NCI-H146 treated with DMSO at 0.1 percent for 48 hours (cell line): ENCODE results near the gene GPATCH2.
"Not testable (repeated sequence)": the region's sequence is repeated elsewhere in the genome, so short reads cannot be mapped to it uniquely, and the experiment has no call there.

Experiments
- DNase-seq: peaks from one replicate; lab custom pipeline; 2025; ENCODE audit not compliant: unreplicated experiment; lab: John Stamatoyannopoulos, UW

GPATCH2 gene

DNA sequence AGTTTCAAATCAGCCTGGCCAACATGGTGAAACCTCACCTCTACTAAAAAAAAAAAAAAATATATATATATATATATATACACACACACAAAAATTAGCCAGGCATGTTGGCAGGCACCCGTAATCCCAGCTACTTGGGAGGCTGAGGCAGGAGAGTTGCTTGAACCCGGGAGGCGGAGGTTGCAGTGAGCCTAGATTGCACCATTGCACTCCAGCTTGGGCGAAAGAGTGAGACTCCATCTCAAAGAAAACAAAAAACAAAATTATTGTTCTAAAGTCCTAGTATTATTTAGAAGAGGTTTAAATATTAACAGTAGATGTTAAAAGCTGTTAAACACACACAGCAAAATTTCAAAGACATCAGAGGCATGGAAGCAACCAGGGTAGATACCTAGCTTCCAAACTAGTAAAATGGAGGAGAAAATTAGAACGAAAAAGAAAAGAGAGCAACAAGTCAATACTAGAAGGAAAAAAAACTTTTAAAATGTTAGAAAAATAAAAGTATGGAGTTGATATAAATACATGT is 46.5 kb downstream of the GPATCH2 start:
- DNase-seq: not testable (repeated sequence)

GRCh38 chr1:217577336-217577735 is 53.6 kb downstream of the GPATCH2 start:
- DNase-seq: no peak

- no peak for DNase-seq
Observed at GRCh38 chr1:217574265-217574949, 56.5 kb downstream of the GPATCH2 start.

DNA sequence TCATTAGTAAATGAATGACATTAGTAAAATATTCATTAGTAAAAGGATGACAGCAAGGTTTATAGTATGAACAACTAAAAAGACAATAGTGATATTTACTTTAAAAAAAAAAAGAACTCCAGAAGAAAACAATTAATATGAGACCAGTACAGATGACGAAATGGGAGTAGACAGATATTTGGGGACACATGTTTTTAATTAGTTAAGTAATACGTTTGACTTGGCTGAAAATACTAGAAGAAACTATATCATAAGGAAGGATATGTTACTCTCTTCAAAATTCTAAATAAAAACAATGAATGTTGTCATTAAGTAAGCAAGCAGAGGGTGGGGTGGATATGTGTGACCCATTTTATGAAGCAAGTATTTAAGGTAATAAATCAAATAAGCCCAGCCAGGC is 61.9 kb downstream of the GPATCH2 start:
- no peak for DNase-seq

DNA sequence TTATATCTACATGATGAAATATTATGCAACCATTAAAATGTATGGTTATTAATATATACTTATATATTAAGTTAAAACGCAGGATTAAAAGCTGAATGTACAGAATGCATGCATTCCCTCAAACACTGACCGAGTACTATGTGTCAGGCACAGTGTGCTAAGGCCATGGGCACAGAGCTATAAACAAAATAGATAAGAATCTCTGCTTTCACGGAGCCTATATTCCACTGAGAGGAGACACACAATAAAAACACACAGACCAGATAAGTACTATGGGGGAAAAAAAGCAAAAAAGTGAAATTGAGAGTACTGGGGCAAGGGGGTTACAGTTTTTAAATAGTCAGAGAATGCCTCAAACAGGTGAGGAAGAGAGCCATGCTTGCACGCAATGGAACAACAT is 62.7 kb downstream of the GPATCH2 start:
- no peak for DNase-seq

DNA sequence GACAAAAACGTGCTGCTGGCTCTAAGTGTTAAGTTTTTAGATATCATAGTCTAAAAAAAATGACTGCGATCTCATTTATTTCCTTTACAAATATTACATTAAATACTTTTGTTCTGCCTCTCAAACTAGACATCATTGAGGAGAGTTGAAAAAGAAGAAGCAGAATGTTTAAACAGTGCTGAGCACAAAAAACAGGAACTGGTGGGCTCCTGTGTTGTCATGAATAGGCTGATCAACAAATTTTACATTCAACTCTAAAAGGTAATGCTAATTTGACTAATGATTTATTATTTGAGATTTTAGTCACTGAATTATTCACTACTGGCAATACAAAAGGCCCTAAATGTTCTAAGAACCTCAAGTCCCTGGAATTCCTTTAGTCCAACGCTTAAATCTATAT is 66.1 kb downstream of the GPATCH2 start:
- DNase-seq: no peak

- no peak for DNase-seq
Observed at GRCh38 chr1:217564207-217564606, 66.7 kb downstream of the GPATCH2 start.

GRCh38 chr1:217563179-217563578 is 67.7 kb downstream of the GPATCH2 start:
- DNase-seq: no peak

DNA sequence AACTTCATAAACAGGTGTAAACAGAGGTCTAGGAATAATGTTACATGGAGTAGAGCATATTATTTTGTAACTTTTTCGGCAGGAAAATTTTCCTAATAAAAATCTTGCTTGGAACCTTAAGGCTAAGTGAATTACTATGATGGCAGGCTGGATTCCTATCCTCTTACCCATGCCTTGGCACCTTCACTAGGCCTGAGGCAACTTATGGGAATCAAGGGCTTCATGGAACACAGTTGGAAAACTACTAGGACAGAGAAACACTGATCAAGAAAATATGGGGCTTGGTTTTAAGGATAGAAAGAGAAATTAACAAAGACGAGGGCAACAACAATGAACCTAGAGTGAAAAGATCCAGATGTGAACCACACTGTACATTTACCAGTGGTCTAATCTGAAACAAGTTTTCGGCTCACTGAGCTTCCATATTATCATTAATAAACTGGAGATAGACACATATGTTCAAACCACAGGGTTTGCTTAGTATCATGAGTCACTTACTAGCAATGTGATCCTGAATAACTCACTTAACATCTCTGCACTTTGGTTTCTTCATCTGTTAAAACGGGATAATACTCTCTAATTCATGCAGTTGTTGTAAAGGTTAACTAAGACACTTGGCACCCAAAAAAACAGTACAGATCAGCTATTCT is 68.5 kb downstream of the GPATCH2 start:
- DNase-seq: no peak

- DNase-seq: no peak
Observed at GRCh38 chr1:217561446-217561845, 69.4 kb downstream of the GPATCH2 start.

- no peak for DNase-seq
Observed at GRCh38 chr1:217554849-217555248, 76.0 kb downstream of the GPATCH2 start.

GRCh38 chr1:217553949-217554509 is 76.9 kb downstream of the GPATCH2 start:
- DNase-seq: no peak

DNA sequence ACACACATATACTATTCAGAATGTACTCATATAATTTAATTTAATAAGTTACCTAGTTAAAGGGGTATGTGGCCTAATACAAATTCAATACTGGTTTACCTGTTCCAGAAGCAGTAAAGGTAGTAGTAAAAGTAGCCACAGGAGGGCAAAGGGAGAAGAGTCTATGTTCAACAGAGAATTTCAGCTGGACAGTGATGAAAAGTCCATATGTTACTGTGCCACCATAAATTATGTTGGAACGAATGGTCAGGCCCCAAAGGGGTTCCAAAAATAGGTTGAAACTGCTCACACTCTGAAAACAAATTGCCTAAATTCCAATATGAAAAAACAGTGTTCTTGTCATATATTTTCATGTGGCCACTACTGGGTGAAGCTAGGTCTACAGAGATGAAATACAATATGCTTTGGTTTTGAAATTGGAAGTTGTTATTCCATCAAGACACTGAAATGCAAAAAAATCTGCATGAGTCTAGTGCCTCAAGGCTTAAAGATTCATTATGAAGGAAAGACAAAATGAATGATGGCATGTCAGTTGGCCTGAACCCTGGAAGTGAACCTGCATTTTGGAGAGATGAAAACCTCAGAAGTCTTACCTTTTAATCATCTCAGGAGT is 78.4 kb downstream of the GPATCH2 start:
- no peak for DNase-seq

DNA sequence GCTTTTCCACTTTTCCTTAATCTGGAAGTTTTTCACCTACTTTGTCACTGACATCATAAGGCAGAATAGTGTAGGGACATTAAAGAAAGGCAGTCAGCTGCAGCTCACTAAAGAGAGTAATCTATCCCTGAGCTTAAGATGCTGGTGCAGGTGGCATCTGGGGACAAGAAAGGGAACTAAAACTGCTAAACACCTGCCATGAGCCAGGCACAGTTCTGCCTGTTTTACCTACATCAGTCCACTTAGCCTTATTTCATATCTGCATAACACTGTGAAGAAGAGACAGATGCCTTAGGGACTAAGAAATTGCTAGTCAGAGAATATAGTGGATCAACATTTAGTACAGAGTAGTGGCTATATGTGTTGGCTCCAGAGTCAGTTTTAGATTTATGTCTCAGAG is 88.1 kb downstream of the GPATCH2 start:
- no peak for DNase-seq

- no peak for DNase-seq
Observed at GRCh38 chr1:217542136-217542777, 88.6 kb downstream of the GPATCH2 start.

DNA sequence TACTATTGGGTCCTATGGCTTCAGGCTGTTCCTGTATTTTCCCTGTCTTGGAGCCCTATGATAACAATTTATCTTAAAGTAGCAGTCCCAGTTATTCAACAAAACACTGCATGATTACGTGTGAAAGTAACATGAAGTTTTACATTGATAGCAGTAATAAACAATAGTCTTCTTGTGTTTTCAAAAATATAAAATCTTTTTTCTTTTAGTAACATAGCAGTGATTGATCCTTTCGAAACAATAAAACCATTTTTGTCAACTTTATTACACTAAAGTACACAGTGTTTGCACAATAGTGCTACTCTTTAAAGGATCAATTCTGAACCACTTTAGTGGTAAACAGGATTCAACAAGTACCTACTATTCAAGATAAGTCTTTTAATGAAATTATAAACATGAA is 90.6 kb downstream of the GPATCH2 start:
- DNase-seq: no peak

DNA sequence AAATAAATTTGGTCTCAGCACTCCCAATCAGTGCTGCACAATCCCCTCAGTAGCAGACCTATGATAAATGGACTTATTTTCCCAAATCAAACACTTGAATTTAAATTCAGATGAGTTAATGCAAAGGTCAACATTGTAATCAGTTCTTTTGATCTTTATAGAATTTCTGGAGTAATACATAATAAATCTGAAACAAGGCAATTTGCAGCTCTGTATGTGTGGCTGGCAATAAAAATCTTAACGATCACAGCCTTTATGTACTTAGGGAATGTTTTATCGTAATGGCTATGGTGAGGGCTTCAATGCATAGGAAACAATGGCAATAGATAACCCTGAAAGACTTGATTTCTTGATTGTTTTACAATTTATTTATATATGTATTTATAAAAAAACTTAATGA is 91.4 kb downstream of the GPATCH2 start:
- DNase-seq: peak; percentile 72

GRCh38 chr1:217535601-217536377 is 95.1 kb downstream of the GPATCH2 start:
- DNase-seq: no peak

GRCh38 chr1:217534566-217534965 is 96.3 kb downstream of the GPATCH2 start:
- DNase-seq: no peak

GRCh38 chr1:217528271-217528670 is 102.6 kb downstream of the GPATCH2 start:
- DNase-seq: no peak

DNA sequence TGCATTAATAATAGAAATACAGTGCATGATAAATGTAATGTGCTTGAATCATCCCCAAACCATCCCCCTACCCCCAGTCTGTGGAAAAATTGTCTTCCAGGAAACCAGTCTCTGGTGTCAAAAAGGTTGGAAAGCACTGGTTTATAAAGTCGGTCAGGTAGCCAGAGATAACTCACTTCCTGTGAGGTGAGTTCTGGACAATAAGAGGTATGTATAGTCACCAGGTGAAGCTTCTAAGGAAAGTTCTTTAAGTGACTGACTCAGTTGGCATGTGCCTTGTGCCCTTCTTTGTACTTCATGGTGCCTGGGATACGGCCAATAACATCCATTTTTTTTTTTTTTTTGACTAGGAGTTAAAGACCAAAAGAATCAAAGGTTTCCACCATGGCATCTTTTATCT is 103.7 kb downstream of the GPATCH2 start:
- no peak for DNase-seq
